ENCODE results near the gene SIGLEC5.

Gene SIGLEC5

GRCh38 chr19:51587264-51588191 lies 42.7 kb downstream of the SIGLEC5 start:
- no peak for TF ChIP-seq CTCF (IDR thresholded peaks at IDR 0.05)
- Histone ChIP-seq H3K4me3 (no peak overlapping the region), H3K27ac (no peak overlapping the region)
- DNase-seq (ENCODE audit: low spot score) = no peak

- no peak for TF ChIP-seq CTCF (IDR thresholded peaks at IDR 0.05)
- no peak overlapping the region for H3K4me3 ChIP-seq
- H3K27ac ChIP-seq = no peak overlapping the region
- no peak for DNase-seq (ENCODE audit: low spot score)
Measured at GRCh38 chr19:51586799-51587198, 43.4 kb downstream of the SIGLEC5 start.

- DNase-seq (ENCODE audit: low spot score) = no peak
- Histone ChIP-seq H3K27ac (no peak overlapping the region), H3K4me3 (no peak overlapping the region)
- TF ChIP-seq CTCF (IDR thresholded peaks at IDR 0.05) = no peak
Measured at GRCh38 chr19:51586103-51586728, 44.0 kb downstream of the SIGLEC5 start.

- Histone ChIP-seq H3K4me3 (no peak overlapping the region), H3K27ac (no peak overlapping the region)
- DNase-seq (ENCODE audit: low spot score) = no peak
- no peak for TF ChIP-seq CTCF (IDR thresholded peaks at IDR 0.05)
Measured at GRCh38 chr19:51576850-51577249, 53.4 kb downstream of the SIGLEC5 start.

- Histone ChIP-seq H3K4me3 (no peak overlapping the region), H3K27ac (no peak overlapping the region)
- no peak for DNase-seq (ENCODE audit: low spot score)
- no peak for TF ChIP-seq CTCF (IDR thresholded peaks at IDR 0.05)
Measured at GRCh38 chr19:51573331-51573730, 56.9 kb downstream of the SIGLEC5 start.

GRCh38 chr19:51572908-51573307 lies 57.3 kb downstream of the SIGLEC5 start:
- no peak for DNase-seq (ENCODE audit: low spot score)
- no peak for TF ChIP-seq CTCF (IDR thresholded peaks at IDR 0.05)
- no peak overlapping the region for H3K27ac ChIP-seq
- H3K4me3 ChIP-seq = no peak overlapping the region
